C4-2B (cell line): ENCODE results near the gene TNFRSF11A.

Experiments used
- CTCF ChIP-seq: fragments of 450-650 bp; conservative IDR thresholded peaks from 2 replicates; pipeline ENCODE4 v1.5.1; 2017; ENCODE audit warnings: mild to moderate bottlenecking
- ZFX ChIP-seq: fragments of 450-650 bp; IDR thresholded peaks from 2 replicates; pipeline ENCODE4 v1.6.1; 2017

- TF ChIP-seq CTCF, result no peak
- no peak for TF ChIP-seq ZFX
Measured at GRCh38 chr18:62300359-62300963, 24.6 kb upstream of the TNFRSF11A start.
